Measurements from ENCODE around the gene ALAD.
A peak's percentile ranks its signal among the peaks of the same experiment; 100 is the strongest.
"Not testable (repeated sequence)": the region's sequence is repeated elsewhere in the genome, so short reads cannot be mapped to it uniquely, and the experiment has no call there.

ALAD gene

GRCh38 chr9:113398796-113399195 lies 2.3 kb downstream of the ALAD start:
- no peak for DNase-seq (ENCODE audit: low read depth, low spot score)

GRCh38 chr9:113397203-113397631 lies 3.9 kb downstream of the ALAD start:
- DNase-seq (ENCODE audit: low read depth, low spot score) = no peak

GRCh38 chr9:113395000-113395861 lies 5.9 kb downstream of the ALAD start:
- DNase-seq (ENCODE audit: low read depth, low spot score) = no peak

GRCh38 chr9:113393281-113393680 lies 7.8 kb downstream of the ALAD start:
- DNase-seq (ENCODE audit: low read depth, low spot score) = no peak

GRCh38 chr9:113391917-113392316 lies 9.2 kb downstream of the ALAD start:
- no peak for DNase-seq (ENCODE audit: low read depth, low spot score)

- no peak for DNase-seq (ENCODE audit: low read depth, low spot score)
Observed at GRCh38 chr9:113390192-113390960, 10.7 kb downstream of the ALAD start.

GRCh38 chr9:113389451-113389850 lies 11.6 kb downstream of the ALAD start:
- no peak for DNase-seq (ENCODE audit: low read depth, low spot score)

GRCh38 chr9:113388833-113389232 lies 12.3 kb downstream of the ALAD start:
- no peak for DNase-seq (ENCODE audit: low read depth, low spot score)

GRCh38 chr9:113387560-113388230 lies 13.4 kb downstream of the ALAD start:
- no peak for DNase-seq (ENCODE audit: low read depth, low spot score)

GRCh38 chr9:113386571-113387393 lies 14.3 kb downstream of the ALAD start:
- no peak for DNase-seq (ENCODE audit: low read depth, low spot score)

GRCh38 chr9:113381909-113382411 lies 19.1 kb downstream of the ALAD start:
- no peak for DNase-seq (ENCODE audit: low read depth, low spot score)

- not testable (repeated sequence) for DNase-seq (ENCODE audit: low read depth, low spot score)
Observed at GRCh38 chr9:113381441-113381840, 19.6 kb downstream of the ALAD start.

- DNase-seq (ENCODE audit: low read depth, low spot score) = no peak
Observed at GRCh38 chr9:113380869-113381378, 20.2 kb downstream of the ALAD start.

- not testable (repeated sequence) for DNase-seq (ENCODE audit: low read depth, low spot score)
Observed at GRCh38 chr9:113379829-113380210, 21.3 kb downstream of the ALAD start.

GRCh38 chr9:113379094-113379828 lies 21.8 kb downstream of the ALAD start:
- not testable (repeated sequence) for DNase-seq (ENCODE audit: low read depth, low spot score)

- DNase-seq (ENCODE audit: low read depth, low spot score) = peak; percentile 21
Observed at GRCh38 chr9:113376634-113377567, 24.2 kb downstream of the ALAD start, which contains the start of gene HDHD3. Gene HDHD3, minus strand, starts transcription at chr9:113376986. Its CDS starts 2,632 bp downstream, at chr9:113374354.

GRCh38 chr9:113375057-113376023 lies 25.7 kb downstream of the ALAD start:
- no peak for DNase-seq (ENCODE audit: low read depth, low spot score)
